WTC11 (cell line): ENCODE measurements around the gene RIOK2. TPM values are rescaled to one million over a fixed set of nuclear protein-coding genes. Genes with fewer than 3 reads are reported as not detected.
"Not testable (repeated sequence)": the region's sequence is repeated elsewhere in the genome, so short reads cannot be mapped to it uniquely, and the experiment has no call there.

Experiments used
- ATAC-seq: fragments of 200-7000 bp; cut with Tn5 transposase; 2 replicates; pipeline ENCODE4 v1.10.0; 2021; ENCODE audit warnings: mild to moderate bottlenecking, moderate library complexity
- CTCF ChIA-PET: fragments of 300-600 bp; sonication (Branson Sonifier 250); formaldehyde crosslinking; loops from one replicate; lab custom pipeline; 2021; ENCODE audit warnings: antibody characterized with exemption; lab: Charles Lee
- POLR2A ChIA-PET: fragments of 350-600 bp; sonication (Branson Sonifier 250); formaldehyde crosslinking; loops from one replicate; lab custom pipeline; 2021; ENCODE audit warnings: antibody characterized with exemption; lab: Charles Lee
- DNase-seq: peaks from one replicate; pipeline ENCODE4 v3.0.0; 2021; ENCODE audit warnings: low spot score
- H3K27ac Mint-ChIP-seq: 2 replicates; pipeline ENCODE4 v1.8.0; 2021; ENCODE audit warnings: mixed read lengths
- H3K27me3 Mint-ChIP-seq: 2 replicates; pipeline ENCODE4 v1.8.0; 2021; ENCODE audit warnings: low read depth, mild to moderate bottlenecking, moderate library complexity, mixed read lengths
- H3K36me3 Mint-ChIP-seq: 2 replicates; pipeline ENCODE4 v1.8.0; 2021; ENCODE audit warnings: mixed read lengths
- H3K4me1 Mint-ChIP-seq: 2 replicates; pipeline ENCODE4 v1.8.0; 2022; ENCODE audit warnings: mixed read lengths
- H3K4me3 Mint-ChIP-seq: 2 replicates; pipeline ENCODE4 v1.8.0; 2021; ENCODE audit warnings: mild to moderate bottlenecking, moderate library complexity, mixed read lengths
- H3K9me3 Mint-ChIP-seq: 2 replicates; pipeline ENCODE4 v1.8.0; 2021; ENCODE audit warnings: mixed read lengths
- ESRRA ChIP-seq: sonication (generic); formaldehyde crosslinking; IDR thresholded peaks from 2 replicates; pipeline ENCODE4 v1.8.1; 2022; ENCODE audit warnings: mild to moderate bottlenecking, missing genetic modification reagents, borderline replicate concordance
- IRF1 ChIP-seq: sonication (generic); formaldehyde crosslinking; IDR thresholded peaks from 2 replicates; pipeline ENCODE4 v1.8.0; 2023; ENCODE audit warnings: missing genetic modification reagents
- JUN ChIP-seq: sonication (generic); formaldehyde crosslinking; IDR thresholded peaks from 2 replicates; pipeline ENCODE4 v1.8.0; 2023; ENCODE audit warnings: mild to moderate bottlenecking, missing genetic modification reagents
- SP1 ChIP-seq: sonication (generic); formaldehyde crosslinking; conservative IDR thresholded peaks from 2 replicates; pipeline ENCODE4 v1.8.1; 2022; ENCODE audit warnings: missing genetic modification reagents
- TCF7 ChIP-seq: sonication (generic); formaldehyde crosslinking; IDR thresholded peaks from 2 replicates; pipeline ENCODE4 v1.8.0; 2022; ENCODE audit warnings: mild to moderate bottlenecking, low read depth, missing genetic modification reagents, moderate library complexity
- ZBTB43 ChIP-seq: sonication (generic); formaldehyde crosslinking; IDR thresholded peaks from 2 replicates; pipeline ENCODE4 v1.8.1; 2023; ENCODE audit warnings: mild to moderate bottlenecking, missing genetic modification reagents
- ZNF232 ChIP-seq: sonication (generic); formaldehyde crosslinking; IDR thresholded peaks from 2 replicates; pipeline ENCODE4 v1.8.0; 2022; ENCODE audit warnings: mild to moderate bottlenecking, missing genetic modification reagents
- total RNA-seq: library from RNA; stranded (reverse); gene quantifications from 3 replicates; pipeline ENCODE4 v1.2.3, GENCODE V29; 2021
- TF ChIP-seq, protein P1 (sequence below): sonication (generic); formaldehyde crosslinking; IDR thresholded peaks from 2 replicates; pipeline ENCODE4 v1.8.0; 2022; ENCODE audit warnings: mild to moderate bottlenecking, missing genetic modification reagents
- TF ChIP-seq, protein P2 (sequence below): sonication (generic); formaldehyde crosslinking; IDR thresholded peaks from 2 replicates; pipeline ENCODE4 v1.8.0; 2022; ENCODE audit warnings: mild to moderate bottlenecking, missing genetic modification reagents
- TF ChIP-seq, protein P3 (sequence below): sonication (generic); formaldehyde crosslinking; conservative IDR thresholded peaks from 2 replicates; pipeline ENCODE4 v1.8.1; 2023; ENCODE audit warnings: mild to moderate bottlenecking, low read depth, missing genetic modification reagents, moderate library complexity

Gene RIOK2
- total RNA-seq, 1 experiment from 2014 or later = 35.2 TPM

DNA sequence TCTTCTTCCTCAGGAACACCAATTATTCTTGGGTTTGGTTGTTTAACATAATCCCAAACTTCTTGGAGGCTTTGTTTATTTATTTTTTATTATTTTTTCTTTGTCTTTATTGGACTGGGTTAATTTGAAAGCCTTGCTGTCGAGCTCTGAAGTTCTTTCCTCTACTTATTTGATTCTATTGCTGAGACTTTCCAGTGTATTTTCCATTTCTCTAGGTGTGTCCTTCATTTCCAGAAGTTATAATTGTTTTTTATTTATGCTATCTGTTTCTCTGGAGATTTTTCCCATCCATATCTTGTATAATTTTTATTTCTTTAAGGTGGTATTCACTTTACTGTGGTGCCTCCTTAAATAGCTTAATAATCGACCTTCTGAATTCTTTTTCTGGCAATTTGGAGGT, 8.8 kb upstream of the RIOK2 start (continued):
- TF ChIP-seq SP1 (CRISPR knock-in tag) (no peak), ZNF232 (CRISPR knock-in tag) (no peak), TCF7 (no peak), JUN (no peak)
- TF ChIP-seq, protein P1, sequence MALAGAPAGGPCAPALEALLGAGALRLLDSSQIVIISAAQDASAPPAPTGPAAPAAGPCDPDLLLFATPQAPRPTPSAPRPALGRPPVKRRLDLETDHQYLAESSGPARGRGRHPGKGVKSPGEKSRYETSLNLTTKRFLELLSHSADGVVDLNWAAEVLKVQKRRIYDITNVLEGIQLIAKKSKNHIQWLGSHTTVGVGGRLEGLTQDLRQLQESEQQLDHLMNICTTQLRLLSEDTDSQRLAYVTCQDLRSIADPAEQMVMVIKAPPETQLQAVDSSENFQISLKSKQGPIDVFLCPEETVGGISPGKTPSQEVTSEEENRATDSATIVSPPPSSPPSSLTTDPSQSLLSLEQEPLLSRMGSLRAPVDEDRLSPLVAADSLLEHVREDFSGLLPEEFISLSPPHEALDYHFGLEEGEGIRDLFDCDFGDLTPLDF (CRISPR knock-in tag) = no peak

DNA sequence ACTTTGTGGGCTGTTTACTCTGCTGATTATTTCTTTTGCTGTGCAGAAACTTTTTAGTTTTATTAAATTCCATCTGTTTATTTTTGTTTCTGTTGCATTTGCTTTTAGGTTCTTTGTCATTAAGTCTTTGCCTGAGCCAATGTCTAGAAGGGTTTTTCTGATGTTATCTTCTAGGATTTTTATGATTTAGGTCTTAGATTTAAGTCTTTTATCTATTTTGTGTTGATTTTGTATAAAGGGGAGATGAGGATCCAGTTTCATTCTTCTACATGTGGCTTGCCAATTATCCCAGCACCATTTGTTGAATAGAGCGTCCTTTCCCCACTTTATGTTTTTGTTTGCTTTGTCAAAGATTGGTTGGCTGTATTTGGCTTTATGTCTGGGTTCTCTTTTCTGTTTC, 6.5 kb upstream of the RIOK2 start:
- CTCF ChIA-PET = interaction anchor here (0.6 kb wide), 1 partner anchor 14 kb away, joined by 3 read pairs; no protein-coding TSS in a partner anchor

GRCh38 chr5:97183930-97184213, 825 bp upstream of the RIOK2 start:
- peaks cover 13% of the 10 kb centered on the region for H3K4me1 Mint-ChIP-seq
- ChIA-PET CTCF (no interaction called here), POLR2A (no interaction called here)
- peak overlapping the region; percentile 92 for H3K4me3 Mint-ChIP-seq
- ATAC-seq = no peak
- peaks cover 25% of the 10 kb centered on the region for H3K9me3 Mint-ChIP-seq
- H3K36me3 Mint-ChIP-seq = peaks cover 21% of the 10 kb centered on the region
- peaks cover 19% of the 10 kb centered on the region for H3K27me3 Mint-ChIP-seq
- no peak for DNase-seq
- H3K27ac Mint-ChIP-seq = no peak overlapping the region
- TF ChIP-seq ESRRA (CRISPR knock-in tag) (0 out of 2 replicates have a peak, but pooled peaks have one; percentile 8), ZBTB43 (no peak)
- TF ChIP-seq, protein P2, sequence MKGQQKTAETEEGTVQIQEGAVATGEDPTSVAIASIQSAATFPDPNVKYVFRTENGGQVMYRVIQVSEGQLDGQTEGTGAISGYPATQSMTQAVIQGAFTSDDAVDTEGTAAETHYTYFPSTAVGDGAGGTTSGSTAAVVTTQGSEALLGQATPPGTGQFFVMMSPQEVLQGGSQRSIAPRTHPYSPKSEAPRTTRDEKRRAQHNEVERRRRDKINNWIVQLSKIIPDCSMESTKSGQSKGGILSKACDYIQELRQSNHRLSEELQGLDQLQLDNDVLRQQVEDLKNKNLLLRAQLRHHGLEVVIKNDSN (CRISPR knock-in tag) = no peak

More for the DNA sequence above, 6.5 kb upstream of the RIOK2 start:
- H3K36me3 Mint-ChIP-seq, POLR2A ChIA-PET, DNase-seq, H3K27me3 Mint-ChIP-seq, H3K4me3 Mint-ChIP-seq, ATAC-seq, H3K27ac Mint-ChIP-seq: not testable (repeated sequence)
- Mint-ChIP-seq H3K9me3 (peaks cover 32% of the 10 kb centered on the region), H3K4me1 (peaks cover 13% of the 10 kb centered on the region)

DNA sequence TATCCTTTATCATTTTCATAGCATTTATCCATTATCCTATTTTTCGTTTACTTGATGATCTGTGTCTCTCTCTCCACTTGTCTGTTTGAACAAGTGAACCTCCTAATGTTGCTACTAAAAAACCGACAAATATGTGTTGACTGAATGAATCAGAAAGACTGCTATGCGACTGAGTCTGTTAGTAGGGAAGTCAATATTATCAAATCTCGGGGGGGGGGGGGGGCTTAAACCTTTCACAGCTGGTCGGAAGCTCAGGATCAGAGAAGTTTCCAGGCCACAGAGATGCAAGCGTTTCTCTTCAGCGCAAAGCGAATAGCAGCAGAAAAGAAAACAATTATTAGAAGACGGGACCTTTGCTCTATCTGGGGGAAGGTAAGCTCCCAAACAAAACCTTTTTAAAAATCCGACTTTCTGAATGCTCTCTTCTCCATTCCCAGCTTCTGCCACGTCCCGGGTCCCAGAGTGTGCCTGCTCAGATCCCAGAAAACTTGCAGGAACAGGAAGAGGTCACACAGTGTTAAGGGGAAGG, 412 bp downstream of the RIOK2 start:
- Mint-ChIP-seq H3K4me3 (peak overlapping the region; percentile 92), H3K4me1 (peaks cover 13% of the 10 kb centered on the region)
- ChIA-PET CTCF (interaction anchor here (0.7 to 1.1 kb wide), 3 partner anchors 48 to 185 kb away, joined by 3 to 8 read pairs (median 3); no protein-coding TSS in a partner anchor), POLR2A (no interaction called here)
- TF ChIP-seq IRF1 (CRISPR knock-in tag) = 0 out of 2 replicates have a peak, but pooled peaks have one; percentile 22
- TF ChIP-seq, protein P3, sequence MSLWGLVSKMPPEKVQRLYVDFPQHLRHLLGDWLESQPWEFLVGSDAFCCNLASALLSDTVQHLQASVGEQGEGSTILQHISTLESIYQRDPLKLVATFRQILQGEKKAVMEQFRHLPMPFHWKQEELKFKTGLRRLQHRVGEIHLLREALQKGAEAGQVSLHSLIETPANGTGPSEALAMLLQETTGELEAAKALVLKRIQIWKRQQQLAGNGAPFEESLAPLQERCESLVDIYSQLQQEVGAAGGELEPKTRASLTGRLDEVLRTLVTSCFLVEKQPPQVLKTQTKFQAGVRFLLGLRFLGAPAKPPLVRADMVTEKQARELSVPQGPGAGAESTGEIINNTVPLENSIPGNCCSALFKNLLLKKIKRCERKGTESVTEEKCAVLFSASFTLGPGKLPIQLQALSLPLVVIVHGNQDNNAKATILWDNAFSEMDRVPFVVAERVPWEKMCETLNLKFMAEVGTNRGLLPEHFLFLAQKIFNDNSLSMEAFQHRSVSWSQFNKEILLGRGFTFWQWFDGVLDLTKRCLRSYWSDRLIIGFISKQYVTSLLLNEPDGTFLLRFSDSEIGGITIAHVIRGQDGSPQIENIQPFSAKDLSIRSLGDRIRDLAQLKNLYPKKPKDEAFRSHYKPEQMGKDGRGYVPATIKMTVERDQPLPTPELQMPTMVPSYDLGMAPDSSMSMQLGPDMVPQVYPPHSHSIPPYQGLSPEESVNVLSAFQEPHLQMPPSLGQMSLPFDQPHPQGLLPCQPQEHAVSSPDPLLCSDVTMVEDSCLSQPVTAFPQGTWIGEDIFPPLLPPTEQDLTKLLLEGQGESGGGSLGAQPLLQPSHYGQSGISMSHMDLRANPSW = no peak
- TF ChIP-seq, all 79 proteins: peak for 1
- H3K36me3 Mint-ChIP-seq = peaks cover 32% of the 10 kb centered on the region
- DNase-seq (no peak), ATAC-seq (no peak)
- H3K9me3 Mint-ChIP-seq = peaks cover 20% of the 10 kb centered on the region
- H3K27ac Mint-ChIP-seq = peak overlapping the region; percentile 100
- peaks cover 19% of the 10 kb centered on the region for H3K27me3 Mint-ChIP-seq
